Kasumi-1 (cell line): ENCODE results near the gene RBM33.
A peak's percentile ranks its signal among the peaks of the same experiment; 100 is the strongest.

ENCODE experiments used
- DNase-seq, 2 experiments: peaks; one replicate each; lab custom pipeline; 2025; lab: John Stamatoyannopoulos, UW

RBM33 gene

GRCh38 chr7:155624412-155624811, 20.0 kb upstream of the RBM33 start:
- DNase-seq: no peak

- no peak for DNase-seq
These were observed 18.9 kb upstream of the RBM33 start for GRCh38 chr7:155625557-155625956.

GRCh38 chr7:155629171-155629570, 15.3 kb upstream of the RBM33 start:
- DNase-seq: no peak

- DNase-seq: no peak
These were observed 13.3 kb upstream of the RBM33 start for GRCh38 chr7:155631155-155631554.

GRCh38 chr7:155635817-155636216, 8.6 kb upstream of the RBM33 start:
- no peak for DNase-seq

- DNase-seq: no peak
These were observed 7.3 kb upstream of the RBM33 start for GRCh38 chr7:155637155-155637554.

- DNase-seq: no peak
These were observed 6.1 kb upstream of the RBM33 start for GRCh38 chr7:155638366-155638765.

GRCh38 chr7:155639958-155640520, 4.4 kb upstream of the RBM33 start:
- DNase-seq: no peak

GRCh38 chr7:155640629-155641028, 3.8 kb upstream of the RBM33 start:
- DNase-seq: no peak

GRCh38 chr7:155643804-155644177, 670 bp upstream of the RBM33 start:
- DNase-seq: peak in 1 of 2 experiments; percentile 43

GRCh38 chr7:155644971-155645509, 579 bp downstream of the RBM33 start:
- peak; percentile 28 to 36 for DNase-seq

GRCh38 chr7:155645662-155646061, 1.2 kb downstream of the RBM33 start:
- no peak for DNase-seq

GRCh38 chr7:155646669-155647068, 2.2 kb downstream of the RBM33 start:
- DNase-seq: no peak

- DNase-seq: no peak
These were observed 2.8 kb downstream of the RBM33 start for GRCh38 chr7:155647302-155647701.

- DNase-seq: no peak
These were observed 3.3 kb downstream of the RBM33 start for GRCh38 chr7:155647734-155648133.

- no peak for DNase-seq
These were observed 4.4 kb downstream of the RBM33 start for GRCh38 chr7:155648752-155649339.

GRCh38 chr7:155649588-155649987, 5.1 kb downstream of the RBM33 start:
- DNase-seq: no peak

- DNase-seq: no peak
These were observed 8.0 kb downstream of the RBM33 start for GRCh38 chr7:155652156-155653114.

GRCh38 chr7:155653803-155654202, 9.3 kb downstream of the RBM33 start:
- DNase-seq: no peak

GRCh38 chr7:155656891-155657290, 12.4 kb downstream of the RBM33 start:
- DNase-seq: no peak

GRCh38 chr7:155660059-155660757, 15.7 kb downstream of the RBM33 start:
- DNase-seq: no peak

- no peak for DNase-seq
These were observed 16.3 kb downstream of the RBM33 start for GRCh38 chr7:155660758-155661093.
